Spleen (tissue), 7 donors: ENCODE measurements around the gene BRD8.

Source experiments
- CTCF ChIP-seq, 11 experiments: fragments of 200-600 bp in 7 of 11; fragments of 450-650 bp in 4 of 11; sonication (generic) in 4 of 11; IDR thresholded peaks in 8 of 11; conservative IDR thresholded peaks in 3 of 11; 1 replicate in 7 of 11; 2 replicates in 4 of 11; pipeline versions ENCODE4 v1.4.0 to v1.8.0; 2016 to 2021; ENCODE audit warnings: antibody characterized with exemption in 11 of 11, inconsistent platforms in 4 of 11, mild to moderate bottlenecking in 1 of 11
- POLR2A ChIP-seq, 3 donors: fragments of 450-650 bp; IDR thresholded peaks; one replicate each; pipeline ENCODE4 v1.5.1; 2017; ENCODE audit warnings: antibody characterized with exemption in 3 of 3, mild to moderate bottlenecking in 1 of 3
- donor health status: DM: no; HTN: no; CAD: no; lungs with moderate emphysema.
- donor health status: DM: no; HTN: no; CAD: no.
- donor health status: DM: no; HTN: no; CAD: no.

- no peak for TF ChIP-seq POLR2A (IDR thresholded peaks at IDR 0.05)
- no peak for TF ChIP-seq CTCF (IDR thresholded peaks at IDR 0.05 in 8 of 11, conservative IDR thresholded peaks at IDR 0.05 in 3 of 11)
Observed at GRCh38 chr5:138129347-138129746, 49.1 kb downstream of the BRD8 start.
